PC-9 (cell line): ENCODE data around the gene FBLN2.

Experiments used
- CTCF ChIP-seq: fragments of 200-600 bp; sonication (generic); conservative IDR thresholded peaks from 2 replicates; pipeline ENCODE4 v1.6.1; 2017; ENCODE audit warnings: mixed run types, antibody characterized with exemption, mild to moderate bottlenecking, moderate library complexity
- EZH2 ChIP-seq: fragments of 200-600 bp; sonication (generic); IDR thresholded peaks from 2 replicates; pipeline ENCODE4 v1.8.0; 2017; ENCODE audit warnings: antibody characterized with exemption, low read depth

- TF ChIP-seq CTCF = no peak
- no peak for TF ChIP-seq EZH2
Measured at GRCh38 chr3:13536832-13537231, 12.1 kb upstream of the FBLN2 start.
